WTC11 (cell line): ENCODE measurements around the gene MUC20. TPM values are rescaled to one million over a fixed set of nuclear protein-coding genes. Genes with fewer than 3 reads are reported as not detected.
A peak's percentile ranks its signal among the peaks of the same experiment; 100 is the strongest.

Experiments
- ATAC-seq: fragments of 200-7000 bp; cut with Tn5 transposase; 2 replicates; pipeline ENCODE4 v1.10.0; 2021; ENCODE audit warnings: mild to moderate bottlenecking, moderate library complexity
- CTCF ChIA-PET: fragments of 300-600 bp; sonication (Branson Sonifier 250); formaldehyde crosslinking; loops from one replicate; lab custom pipeline; 2021; ENCODE audit warnings: antibody characterized with exemption; lab: Charles Lee
- POLR2A ChIA-PET: fragments of 350-600 bp; sonication (Branson Sonifier 250); formaldehyde crosslinking; loops from one replicate; lab custom pipeline; 2021; ENCODE audit warnings: antibody characterized with exemption; lab: Charles Lee
- DNase-seq: peaks from one replicate; pipeline ENCODE4 v3.0.0; 2021; ENCODE audit warnings: low spot score
- H3K27ac Mint-ChIP-seq: 2 replicates; pipeline ENCODE4 v1.8.0; 2021; ENCODE audit warnings: mixed read lengths
- H3K27me3 Mint-ChIP-seq: 2 replicates; pipeline ENCODE4 v1.8.0; 2021; ENCODE audit warnings: low read depth, mild to moderate bottlenecking, moderate library complexity, mixed read lengths
- H3K36me3 Mint-ChIP-seq: 2 replicates; pipeline ENCODE4 v1.8.0; 2021; ENCODE audit warnings: mixed read lengths
- H3K4me1 Mint-ChIP-seq: 2 replicates; pipeline ENCODE4 v1.8.0; 2022; ENCODE audit warnings: mixed read lengths
- H3K4me3 Mint-ChIP-seq: 2 replicates; pipeline ENCODE4 v1.8.0; 2021; ENCODE audit warnings: mild to moderate bottlenecking, moderate library complexity, mixed read lengths
- H3K9me3 Mint-ChIP-seq: 2 replicates; pipeline ENCODE4 v1.8.0; 2021; ENCODE audit warnings: mixed read lengths
- CREM ChIP-seq: sonication (generic); formaldehyde crosslinking; IDR thresholded peaks from 2 replicates; pipeline ENCODE4 v1.8.1; 2022; ENCODE audit warnings: mild to moderate bottlenecking, missing genetic modification reagents, moderate library complexity
- CTCF ChIP-seq: fragments of 200-600 bp; IDR thresholded peaks from 2 replicates; pipeline ENCODE4 v1.8.0; 2022; ENCODE audit warnings: antibody characterized with exemption
- FOXK1 ChIP-seq: sonication (generic); formaldehyde crosslinking; IDR thresholded peaks from 2 replicates; pipeline ENCODE4 v1.8.0; 2022; ENCODE audit warnings: mild to moderate bottlenecking, moderate library complexity, missing genetic modification reagents
- FOXP1 ChIP-seq: sonication (generic); formaldehyde crosslinking; IDR thresholded peaks from 2 replicates; pipeline ENCODE4 v1.8.0; 2022; ENCODE audit warnings: missing genetic modification reagents, mild to moderate bottlenecking, moderate library complexity, borderline replicate concordance
- HMGA2 ChIP-seq: fragments of 250-450 bp; sonication (Bioruptor Pico); IDR thresholded peaks from 2 replicates; pipeline ENCODE4 v1.4.0; 2021; ENCODE audit warnings: mild to moderate bottlenecking, moderate library complexity
- KAT7 ChIP-seq: sonication (generic); formaldehyde crosslinking; IDR thresholded peaks from 2 replicates; pipeline ENCODE4 v1.8.1; 2023; ENCODE audit warnings: missing genetic modification reagents, mild to moderate bottlenecking, borderline replicate concordance
- MXD4 ChIP-seq: fragments of 250-450 bp; sonication (Bioruptor Pico); IDR thresholded peaks from 2 replicates; pipeline ENCODE4 v1.8.0; 2021; ENCODE audit warnings: mild to moderate bottlenecking, moderate library complexity, borderline replicate concordance
- MYBL2 ChIP-seq: sonication (generic); formaldehyde crosslinking; IDR thresholded peaks from 2 replicates; pipeline ENCODE4 v1.8.1; 2023; ENCODE audit warnings: mild to moderate bottlenecking, moderate library complexity, missing genetic modification reagents
- PREB ChIP-seq: sonication (generic); formaldehyde crosslinking; IDR thresholded peaks from 2 replicates; pipeline ENCODE4 v1.8.1; 2022; ENCODE audit warnings: mild to moderate bottlenecking, missing genetic modification reagents, moderate library complexity, borderline replicate concordance
- RORB ChIP-seq: fragments of 250-450 bp; sonication (Bioruptor Pico); IDR thresholded peaks from 2 replicates; pipeline ENCODE4 v1.9.0; 2021; ENCODE audit warnings: mild to moderate bottlenecking
- SMAD4 ChIP-seq: sonication (generic); formaldehyde crosslinking; IDR thresholded peaks from 2 replicates; pipeline ENCODE4 v1.8.0; 2022; ENCODE audit warnings: mild to moderate bottlenecking, missing genetic modification reagents
- TCF7 ChIP-seq: sonication (generic); formaldehyde crosslinking; IDR thresholded peaks from 2 replicates; pipeline ENCODE4 v1.8.0; 2022; ENCODE audit warnings: mild to moderate bottlenecking, low read depth, missing genetic modification reagents, moderate library complexity
- TEAD4 ChIP-seq: sonication (generic); formaldehyde crosslinking; IDR thresholded peaks from 2 replicates; pipeline ENCODE4 v1.8.0; 2022; ENCODE audit warnings: mild to moderate bottlenecking, missing genetic modification reagents
- ZBTB43 ChIP-seq: sonication (generic); formaldehyde crosslinking; IDR thresholded peaks from 2 replicates; pipeline ENCODE4 v1.8.1; 2023; ENCODE audit warnings: mild to moderate bottlenecking, missing genetic modification reagents
- ZMAT4 ChIP-seq: fragments of 250-450 bp; sonication (Bioruptor Pico); IDR thresholded peaks from 2 replicates; pipeline ENCODE4 v1.9.0; 2021; ENCODE audit warnings: mild to moderate bottlenecking
- ZNF219 ChIP-seq: sonication (generic); formaldehyde crosslinking; IDR thresholded peaks from 2 replicates; pipeline ENCODE4 v1.8.0; 2023; ENCODE audit warnings: missing genetic modification reagents, mild to moderate bottlenecking, borderline replicate concordance
- ZNF263 ChIP-seq: sonication (generic); formaldehyde crosslinking; IDR thresholded peaks from 2 replicates; pipeline ENCODE4 v1.8.1; 2022; ENCODE audit warnings: low read depth, mild to moderate bottlenecking, moderate library complexity, missing genetic modification reagents
- ZNF317 ChIP-seq: sonication (generic); formaldehyde crosslinking; IDR thresholded peaks from 2 replicates; pipeline ENCODE4 v1.8.1; 2023; ENCODE audit warnings: low read depth, mild to moderate bottlenecking, moderate library complexity, missing genetic modification reagents, borderline replicate concordance
- ZNF423 ChIP-seq: fragments of 250-450 bp; sonication (Bioruptor Pico); IDR thresholded peaks from 2 replicates; pipeline ENCODE4 v2.1.2; 2022; ENCODE audit warnings: mild to moderate bottlenecking, moderate library complexity
- ZNF671 ChIP-seq: fragments of 250-450 bp; sonication (Bioruptor Pico); IDR thresholded peaks from 2 replicates; pipeline ENCODE4 v1.8.0; 2021; ENCODE audit warnings: mild to moderate bottlenecking
- total RNA-seq: library from RNA; stranded (reverse); gene quantifications from 3 replicates; pipeline ENCODE4 v1.2.3, GENCODE V29; 2021
- TF ChIP-seq, protein P1 (sequence below): sonication (generic); formaldehyde crosslinking; conservative IDR thresholded peaks from 2 replicates; pipeline ENCODE4 v1.8.1; 2022; ENCODE audit warnings: mild to moderate bottlenecking, missing genetic modification reagents
- TF ChIP-seq, protein P2 (sequence below): fragments of 250-450 bp; sonication (Bioruptor Pico); conservative IDR thresholded peaks from 2 replicates; pipeline ENCODE4 v1.9.0; 2021; ENCODE audit warnings: mild to moderate bottlenecking

Gene MUC20
- total RNA-seq, 1 experiment from 2014 or later, result 0.77 TPM

DNA sequence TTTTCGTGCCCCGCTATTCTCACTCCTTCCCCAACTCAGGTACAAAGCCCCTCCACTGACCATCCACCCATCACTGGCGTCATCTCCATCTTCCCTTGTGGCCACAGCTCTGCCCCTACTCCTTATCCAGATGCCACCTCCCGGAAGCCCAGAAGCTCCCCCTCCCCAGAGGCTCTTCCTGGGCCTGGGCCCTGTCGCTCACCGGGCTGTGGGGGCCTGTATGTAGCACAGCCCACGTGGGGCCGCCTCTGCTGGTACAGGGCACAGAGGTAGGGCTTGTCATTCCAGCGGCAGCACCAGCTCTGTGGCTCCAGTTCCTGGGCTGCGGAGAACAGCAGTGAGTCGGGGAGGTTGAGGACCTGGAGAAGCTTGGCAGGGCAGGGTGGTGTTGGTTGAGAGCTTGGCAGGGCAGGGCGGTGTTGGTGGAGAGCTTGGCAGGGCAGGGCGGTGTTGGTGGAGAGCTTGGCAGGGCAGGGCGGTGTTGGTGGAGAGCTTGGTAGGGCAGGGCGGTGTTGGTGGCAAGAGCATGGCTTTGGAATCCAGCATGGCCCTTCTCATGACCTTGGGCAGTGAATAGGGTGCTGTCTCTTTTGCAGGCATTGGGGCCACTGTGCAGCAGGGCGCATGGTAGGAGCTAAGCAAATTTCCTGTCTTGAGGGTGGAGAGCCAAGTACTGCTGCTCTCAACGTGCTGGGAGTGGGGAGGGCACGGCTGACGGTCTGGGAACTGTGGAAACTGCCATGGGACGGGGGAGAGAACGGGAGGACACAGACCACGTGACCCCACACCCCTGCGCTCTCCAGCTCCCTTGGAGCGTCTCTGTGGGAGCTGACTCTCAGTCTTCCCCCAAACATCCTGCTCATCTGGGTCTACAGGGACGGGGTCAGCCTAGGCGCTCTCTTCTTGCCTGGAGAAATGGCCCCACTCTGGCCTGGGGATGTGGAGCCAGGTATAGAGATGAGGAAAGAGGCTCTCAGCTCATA, 43.4 kb downstream of the MUC20 start:
- ATAC-seq (no peak), DNase-seq (no peak)
- Mint-ChIP-seq H3K36me3 (no peaks in the 10 kb centered on the region), H3K4me1 (peaks cover 3% of the 10 kb centered on the region; the same call in 1 of the 2 replicates), H3K4me3 (no peak overlapping the region), H3K27me3 (no peaks in the 10 kb centered on the region; the same call in 1 of the 2 replicates), H3K27ac (no peak overlapping the region), H3K9me3 (peaks cover 3% of the 10 kb centered on the region; the same call in 1 of the 2 replicates)
- CTCF ChIA-PET, result interaction anchor here (1.3 to 1.8 kb wide), 3 partner anchors 16 to 86 kb away, joined by 5 to 11 read pairs (median 6); no protein-coding TSS in a partner anchor
- TF ChIP-seq TCF7 (CRISPR knock-in tag) (no peak), FOXP1 (0 out of 2 replicates have a peak, but pooled peaks have one; percentile 30)
- TF ChIP-seq, protein P1, sequence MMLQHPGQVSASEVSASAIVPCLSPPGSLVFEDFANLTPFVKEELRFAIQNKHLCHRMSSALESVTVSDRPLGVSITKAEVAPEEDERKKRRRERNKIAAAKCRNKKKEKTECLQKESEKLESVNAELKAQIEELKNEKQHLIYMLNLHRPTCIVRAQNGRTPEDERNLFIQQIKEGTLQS (CRISPR knock-in tag), result no peak
- POLR2A ChIA-PET, result no interaction called here

DNA sequence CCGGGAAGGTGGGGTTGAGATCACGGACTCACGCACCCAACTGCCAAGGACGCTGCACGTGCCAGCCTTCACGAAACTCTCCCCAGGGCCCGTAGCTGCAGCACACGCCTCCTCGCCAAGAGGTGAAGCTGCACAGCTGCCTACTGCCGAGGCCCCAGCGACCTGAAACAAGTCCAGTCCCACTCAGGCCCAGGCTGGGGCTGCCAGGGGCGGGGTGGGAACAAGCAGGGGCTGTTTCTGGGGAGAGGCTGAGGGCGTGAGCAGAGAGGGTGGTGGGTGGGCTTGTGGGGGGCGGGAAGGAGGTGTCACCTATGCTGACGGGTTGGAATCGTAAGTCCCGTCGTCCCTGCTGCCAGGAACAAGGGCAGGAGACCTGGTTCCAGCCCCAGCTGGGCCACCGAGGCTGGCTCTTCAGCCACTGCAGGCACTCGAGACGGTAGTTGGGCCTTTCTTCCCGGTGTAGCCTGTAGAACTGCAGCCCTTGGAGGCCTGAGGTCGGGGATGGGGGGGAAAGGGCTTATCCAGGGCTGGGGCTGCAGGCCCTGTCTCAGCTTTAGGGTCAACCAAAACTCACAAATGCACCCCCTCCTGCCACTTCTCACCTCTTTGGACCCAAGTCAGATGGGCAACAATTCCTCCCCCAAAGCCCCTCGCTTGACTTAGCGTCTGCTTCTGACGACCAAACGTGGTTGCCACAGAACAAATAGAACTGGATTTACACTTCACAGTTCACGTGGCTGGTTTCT, 44.4 kb downstream of the MUC20 start:
- DNase-seq (no peak), ATAC-seq (no peak)
- H3K4me1 Mint-ChIP-seq, result peaks cover 3% of the 10 kb centered on the region; the same call in 1 of the 2 replicates
- POLR2A ChIA-PET, result no interaction called here
- H3K9me3 Mint-ChIP-seq, result peaks cover 3% of the 10 kb centered on the region; the same call in 1 of the 2 replicates
- CTCF ChIA-PET, result interaction anchor here (0.6 to 1.3 kb wide), 3 partner anchors 17 to 1009 kb away, joined by 3 to 6 read pairs (median 3); no protein-coding TSS in a partner anchor
- no peak overlapping the region for H3K4me3 Mint-ChIP-seq
- H3K36me3 Mint-ChIP-seq, result no peaks in the 10 kb centered on the region
- H3K27me3 Mint-ChIP-seq, result no peaks in the 10 kb centered on the region; the same call in 1 of the 2 replicates
- H3K27ac Mint-ChIP-seq, result no peak overlapping the region
- TF ChIP-seq, protein P2, sequence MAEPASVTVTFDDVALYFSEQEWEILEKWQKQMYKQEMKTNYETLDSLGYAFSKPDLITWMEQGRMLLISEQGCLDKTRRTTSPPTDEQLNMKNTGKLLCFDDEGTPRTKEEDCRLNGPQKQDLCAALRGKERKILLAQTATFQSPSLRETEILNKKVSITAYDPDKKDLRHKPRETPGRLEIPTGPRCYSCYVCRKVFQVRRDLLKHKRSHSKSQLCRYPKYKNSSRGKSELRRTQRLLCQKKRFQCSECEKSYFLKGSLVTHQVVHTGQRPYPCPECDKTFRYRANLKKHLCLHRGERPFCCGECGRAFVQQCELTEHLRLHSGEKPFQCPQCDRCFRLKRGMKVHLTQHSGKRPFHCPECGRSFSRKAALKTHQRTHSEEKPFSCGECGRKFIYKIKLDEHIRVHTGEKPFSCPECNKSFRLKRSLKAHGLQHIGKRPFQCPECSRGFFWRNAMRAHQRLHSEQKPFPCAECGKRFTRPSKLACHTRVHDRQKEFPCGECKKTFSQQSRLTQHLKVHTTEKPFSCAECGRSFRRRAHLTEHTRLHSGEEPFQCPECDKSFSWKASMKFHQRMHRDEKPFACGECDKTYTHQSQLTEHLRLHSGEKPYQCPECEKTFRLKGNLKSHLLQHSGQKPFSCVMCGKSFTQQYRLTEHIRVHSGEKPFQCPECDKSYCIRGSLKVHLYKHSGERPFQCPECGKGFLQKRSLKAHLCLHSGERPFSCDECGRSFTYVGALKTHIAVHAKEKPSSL (CRISPR knock-in tag), result no peak
- TF ChIP-seq ZNF671 (CRISPR knock-in tag), result no peak
- TF ChIP-seq, protein P1 (CRISPR knock-in tag), result no peak
- no peak for TF ChIP-seq RORB
- no peak for TF ChIP-seq ZNF423 (CRISPR knock-in tag)
- TF ChIP-seq PREB (CRISPR knock-in tag), result no peak
- TF ChIP-seq ZNF219 (CRISPR knock-in tag), result no peak
- TF ChIP-seq HMGA2 (CRISPR knock-in tag), result no peak
- TF ChIP-seq ZBTB43 (CRISPR knock-in tag), result no peak
- TF ChIP-seq ZNF263 (CRISPR knock-in tag), result no peak

- H3K27ac Mint-ChIP-seq, result no peak overlapping the region
- ATAC-seq (no peak), DNase-seq (no peak)
- no peaks in the 10 kb centered on the region; the same call in 1 of the 2 replicates for H3K27me3 Mint-ChIP-seq
- H3K4me3 Mint-ChIP-seq, result no peak overlapping the region
- H3K4me1 Mint-ChIP-seq, result peaks cover 3% of the 10 kb centered on the region; the same call in 1 of the 2 replicates
- peaks cover 3% of the 10 kb centered on the region; the same call in 1 of the 2 replicates for H3K9me3 Mint-ChIP-seq
- POLR2A ChIA-PET, result no interaction called here
- no peaks in the 10 kb centered on the region for H3K36me3 Mint-ChIP-seq
- CTCF ChIA-PET, result no interaction called here
- TF ChIP-seq FOXK1 (CRISPR knock-in tag) (no peak), MYBL2 (CRISPR knock-in tag) (no peak), CREM (CRISPR knock-in tag) (no peak), KAT7 (CRISPR knock-in tag) (no peak), ZMAT4 (no peak), ZNF317 (CRISPR knock-in tag) (no peak), TEAD4 (CRISPR knock-in tag) (no peak), MXD4 (CRISPR knock-in tag) (no peak), SMAD4 (CRISPR knock-in tag) (no peak), CTCF (no peak)
Measured at GRCh38 chr3:195766671-195767070, 45.9 kb downstream of the MUC20 start.
